ENCODE measurements around the gene RAPGEF1. TPM values are rescaled to one million over a fixed set of nuclear protein-coding genes. Genes with fewer than 3 reads are reported as not detected.

Gene RAPGEF1
- total and polyA plus RNA-seq, 12 donors: 39.6 to 135 (median 111) TPM

DNA sequence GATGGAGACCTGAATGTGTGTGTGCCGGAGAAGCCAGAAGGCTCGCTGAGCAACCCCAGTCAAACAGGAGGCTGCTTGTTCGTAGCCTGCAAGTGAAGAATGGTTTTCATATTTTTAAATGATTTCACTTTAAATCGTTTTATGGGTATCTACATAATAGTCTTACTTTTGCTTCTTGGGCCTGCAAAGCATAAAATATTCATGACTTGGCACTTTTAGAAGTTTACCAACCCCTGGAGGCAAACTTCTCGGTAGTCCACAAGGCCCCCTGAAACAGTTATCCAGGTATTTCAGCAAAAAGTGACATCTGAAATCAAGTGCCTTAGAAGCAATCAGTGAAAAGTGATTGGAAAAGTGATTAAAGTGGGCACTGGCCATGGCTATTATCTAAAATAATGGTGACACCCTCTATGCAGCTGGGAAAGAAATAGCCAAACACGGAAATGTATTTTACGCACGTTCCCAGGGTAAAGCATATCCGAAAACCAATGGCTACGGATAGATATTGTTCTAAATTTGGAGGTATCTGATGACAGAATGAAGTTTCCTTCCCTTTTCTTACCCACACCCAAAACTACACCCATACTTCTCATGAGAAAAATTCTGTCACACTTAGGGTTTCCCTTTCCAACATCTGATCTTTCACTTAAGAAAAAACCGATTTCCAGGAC is 39.0 kb downstream of the RAPGEF1 start:
- ATAC-seq (peak; percentile 21 to 75 (median 50)), DNase-seq (no peak)
- H3K27ac ChIP-seq: peak overlapping the region; percentile 8 to 95 (median 79)
- no peaks in the 10 kb centered on the region for H3K9me3 ChIP-seq
- H3K4me1 ChIP-seq: peaks cover 18 to 100% (median 88%) of the 10 kb centered on the region in 9 donors
- intact Hi-C loops (cut with DNase I): loop anchor here in 2 of 10 donors (5.0 kb wide), 1 partner anchor 36 kb away; no protein-coding TSS in a partner anchor
- H3K27me3 ChIP-seq: no peaks in the 10 kb centered on the region
- peak overlapping the region in 2 of 10 donors; percentile 14 to 27 for H3K4me3 ChIP-seq
- WGBS, 2 donors: 73 to 74% methylated on average over 11 of the region's 11 CpGs
- H3K36me3 ChIP-seq: peaks cover 0 to 4% (median 0%) of the 10 kb centered on the region in 9 donors
- TF ChIP-seq, protein P1, sequence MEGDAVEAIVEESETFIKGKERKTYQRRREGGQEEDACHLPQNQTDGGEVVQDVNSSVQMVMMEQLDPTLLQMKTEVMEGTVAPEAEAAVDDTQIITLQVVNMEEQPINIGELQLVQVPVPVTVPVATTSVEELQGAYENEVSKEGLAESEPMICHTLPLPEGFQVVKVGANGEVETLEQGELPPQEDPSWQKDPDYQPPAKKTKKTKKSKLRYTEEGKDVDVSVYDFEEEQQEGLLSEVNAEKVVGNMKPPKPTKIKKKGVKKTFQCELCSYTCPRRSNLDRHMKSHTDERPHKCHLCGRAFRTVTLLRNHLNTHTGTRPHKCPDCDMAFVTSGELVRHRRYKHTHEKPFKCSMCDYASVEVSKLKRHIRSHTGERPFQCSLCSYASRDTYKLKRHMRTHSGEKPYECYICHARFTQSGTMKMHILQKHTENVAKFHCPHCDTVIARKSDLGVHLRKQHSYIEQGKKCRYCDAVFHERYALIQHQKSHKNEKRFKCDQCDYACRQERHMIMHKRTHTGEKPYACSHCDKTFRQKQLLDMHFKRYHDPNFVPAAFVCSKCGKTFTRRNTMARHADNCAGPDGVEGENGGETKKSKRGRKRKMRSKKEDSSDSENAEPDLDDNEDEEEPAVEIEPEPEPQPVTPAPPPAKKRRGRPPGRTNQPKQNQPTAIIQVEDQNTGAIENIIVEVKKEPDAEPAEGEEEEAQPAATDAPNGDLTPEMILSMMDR (IDR thresholded peaks at IDR 0.05): no peak

DNA sequence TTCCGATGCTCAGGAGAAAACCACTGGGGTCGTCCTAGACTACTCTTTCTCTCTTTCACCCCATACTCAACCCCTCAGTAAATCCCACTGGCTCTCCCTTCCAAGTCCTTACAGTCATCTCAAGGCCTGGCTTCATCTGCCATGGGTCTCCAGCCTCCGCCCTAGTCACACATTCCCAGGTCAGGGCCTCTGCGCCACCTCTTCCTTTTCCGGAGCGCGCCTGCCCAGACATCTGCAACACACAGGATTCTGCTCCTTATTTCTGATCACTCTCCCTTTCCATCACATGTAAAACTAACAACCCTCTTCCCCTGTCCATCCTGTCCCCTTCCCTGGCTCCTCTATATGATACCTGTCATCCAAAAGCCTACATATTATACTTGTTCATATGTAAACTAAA is 39.8 kb downstream of the RAPGEF1 start:
- Histone ChIP-seq H3K4me1 (peaks cover 21 to 100% (median 86%) of the 10 kb centered on the region in 9 donors), H3K4me3 (peak overlapping the region in 1 of 10 donors; percentile 27), H3K9me3 (no peaks in the 10 kb centered on the region), H3K36me3 (peaks cover 0 to 4% (median 0%) of the 10 kb centered on the region in 9 donors), H3K27ac (peak overlapping the region; percentile 22 to 95 (median 76)), H3K27me3 (no peaks in the 10 kb centered on the region)
- 80 to 90% methylated on average over 7 of the region's 7 CpGs for WGBS, 2 donors
- intact Hi-C loops (cut with DNase I): loop anchor here in 2 of 10 donors (5.0 kb wide), 1 partner anchor 37 kb away; no protein-coding TSS in a partner anchor
- DNase-seq: no peak
- peak in 2 of 8 donors; percentile 24 to 33 for ATAC-seq
- TF ChIP-seq, protein P1 (IDR thresholded peaks at IDR 0.05): no peak

DNA sequence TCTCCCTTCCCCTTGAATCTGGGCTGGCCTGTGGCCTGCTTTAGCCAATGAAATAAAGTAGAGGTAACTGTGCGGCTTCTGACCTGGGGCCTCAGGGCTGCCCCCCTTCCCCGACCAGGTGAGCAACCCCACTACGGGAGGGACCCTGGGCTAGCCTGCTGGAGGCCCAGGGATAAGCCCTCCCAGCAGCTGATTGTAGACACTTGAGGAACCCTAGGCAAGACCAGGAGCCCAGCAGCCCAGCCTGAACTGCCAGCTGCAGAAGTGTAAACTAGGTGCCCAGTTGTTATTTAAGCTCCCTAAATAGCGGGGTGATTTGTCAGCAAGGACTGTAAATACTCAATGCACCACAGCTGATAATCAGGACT is 41.3 kb downstream of the RAPGEF1 start:
- H3K27ac ChIP-seq: peak overlapping the region; percentile 20 to 95 (median 76)

DNA sequence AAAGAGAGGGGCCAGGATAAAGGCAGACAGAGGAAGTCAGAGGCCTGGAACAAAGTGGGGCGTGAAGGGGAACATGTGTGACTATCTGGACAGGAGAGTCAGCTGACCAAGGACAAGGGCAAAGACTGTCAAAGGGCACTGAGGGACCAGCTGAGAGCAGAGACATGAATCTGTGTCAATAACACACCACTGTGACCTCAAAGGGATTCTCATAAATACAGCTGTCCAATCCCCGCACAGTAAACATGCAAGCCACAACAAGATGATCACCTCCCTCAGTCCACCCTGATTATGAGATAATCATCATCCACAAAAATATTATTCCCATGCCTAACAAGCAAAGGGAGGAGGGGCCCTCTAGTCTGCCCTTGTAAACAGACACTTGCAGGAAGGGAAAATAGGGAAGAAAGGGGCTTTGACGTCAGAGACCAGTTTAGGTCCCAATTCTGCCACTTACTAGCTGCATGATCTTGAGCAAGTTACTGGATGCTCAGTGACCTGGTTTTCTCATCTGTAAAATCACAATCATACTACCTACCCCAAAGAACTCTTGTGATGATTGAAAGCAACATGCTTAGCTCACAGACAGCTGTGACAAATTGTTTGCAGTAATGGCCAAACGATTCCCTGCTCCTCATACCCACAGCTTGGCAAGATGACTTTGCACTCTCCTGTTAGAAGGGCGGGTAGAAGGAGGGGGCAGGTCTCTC is 41.8 kb downstream of the RAPGEF1 start:
- Histone ChIP-seq H3K27me3 (no peaks in the 10 kb centered on the region), H3K9me3 (no peaks in the 10 kb centered on the region), H3K4me1 (peaks cover 24 to 98% (median 93%) of the 10 kb centered on the region in 9 donors), H3K27ac (peak overlapping the region; percentile 20 to 95 (median 76)), H3K4me3 (no peak overlapping the region), H3K36me3 (peaks cover 0 to 4% (median 0%) of the 10 kb centered on the region in 9 donors)
- TF ChIP-seq, protein P1 (IDR thresholded peaks at IDR 0.05): no peak
- no peak for DNase-seq
- intact Hi-C loops (cut with DNase I): no loop called here
- peak in 7 of 8 donors; percentile 1 to 62 (median 34) for ATAC-seq
- 47 to 50% methylated on average over 5 of the region's 5 CpGs for WGBS, 2 donors

More for the DNA sequence above, 41.3 kb downstream of the RAPGEF1 start:
- peaks cover 24 to 98% (median 90%) of the 10 kb centered on the region in 9 donors for H3K4me1 ChIP-seq
- TF ChIP-seq, protein P1 (IDR thresholded peaks at IDR 0.05): no peak
- no peak overlapping the region for H3K4me3 ChIP-seq
- no peaks in the 10 kb centered on the region for H3K27me3 ChIP-seq
- no peaks in the 10 kb centered on the region for H3K9me3 ChIP-seq
- DNase-seq (no peak), ATAC-seq (peak in 3 of 8 donors; percentile 4 to 35 (median 18))
- intact Hi-C loops (cut with DNase I): no loop called here
- 66 to 71% methylated on average over 4 of the region's 4 CpGs for WGBS, 2 donors
- H3K36me3 ChIP-seq: peaks cover 0 to 4% (median 0%) of the 10 kb centered on the region in 9 donors
